Endodermal cell (in vitro differentiated cells): Measurements from ENCODE around the gene JMJD1C. TPM values are rescaled to one million over a fixed set of nuclear protein-coding genes. Genes with fewer than 3 reads are reported as not detected.

ENCODE experiments used
- DNase-seq: peaks from one replicate; pipeline ENCODE4 v3.0.0-alpha.2; 2017
- H3K27ac ChIP-seq: 2 replicates; pipeline ENCODE4 v1.5.1; 2013; ENCODE audit warnings: mild to moderate bottlenecking, low read depth, low read length, moderate library complexity
- H3K27me3 ChIP-seq: 2 replicates; pipeline ENCODE4 v1.6.1; 2013; ENCODE audit warnings: mild to moderate bottlenecking, low read length, moderate library complexity; ENCODE audit not compliant: insufficient read depth, control insufficient read depth, poor library complexity, severe bottlenecking
- H3K36me3 ChIP-seq: 2 replicates; pipeline ENCODE4 v1.7.0; 2013; ENCODE audit warnings: mild to moderate bottlenecking, low read length, moderate library complexity; ENCODE audit not compliant: control insufficient read depth, insufficient read depth
- H3K4me1 ChIP-seq: one replicate; pipeline ENCODE4 v1.7.0; 2013; ENCODE audit warnings: low read length; ENCODE audit not compliant: control insufficient read depth, insufficient read depth
- H3K4me3 ChIP-seq: 2 replicates; pipeline ENCODE4 v1.5.1; 2013; ENCODE audit warnings: mild to moderate bottlenecking, low read length, moderate library complexity
- H3K9ac ChIP-seq: 2 replicates; pipeline ENCODE4 v1.6.1; 2013; ENCODE audit warnings: mild to moderate bottlenecking, low read length, moderate library complexity; ENCODE audit not compliant: poor library complexity, severe bottlenecking; ENCODE audit errors: extremely low read depth
- H3K9me3 ChIP-seq: 2 replicates; pipeline ENCODE4 v1.6.1; 2013; ENCODE audit warnings: mild to moderate bottlenecking, low read length, moderate library complexity; ENCODE audit not compliant: control insufficient read depth
- H3K27ac Mint-ChIP-seq: 2 replicates; pipeline ENCODE4 v1.8.0; 2020; ENCODE audit warnings: mixed read lengths
- H3K27me3 Mint-ChIP-seq: 2 replicates; pipeline ENCODE4 v1.8.0; 2021; ENCODE audit warnings: mild to moderate bottlenecking, mixed read lengths; ENCODE audit not compliant: insufficient read depth
- H3K36me3 Mint-ChIP-seq: 2 replicates; pipeline ENCODE4 v1.8.0; 2020; ENCODE audit warnings: low read depth, mixed read lengths
- H3K4me1 Mint-ChIP-seq: 2 replicates; pipeline ENCODE4 v1.8.0; 2020; ENCODE audit warnings: mixed read lengths
- H3K4me3 Mint-ChIP-seq: 2 replicates; pipeline ENCODE4 v1.8.0; 2020; ENCODE audit warnings: mild to moderate bottlenecking, moderate library complexity, mixed read lengths
- H3K9me3 Mint-ChIP-seq: 2 replicates; pipeline ENCODE4 v1.8.0; 2020; ENCODE audit warnings: mild to moderate bottlenecking, mixed read lengths
- WGBS, 2 experiments: methylation state at CpG; one replicate each; pipeline versions ENCODE4 v1.1.5 to v1.1.7; 2013; ENCODE audit warnings: missing lambda C conversion rate in 2 of 2, mixed read lengths in 1 of 2; ENCODE audit not compliant: insufficient coverage in 1 of 2, insufficient read length in 1 of 2; 5-methylcytosine and 5-hydroxymethylcytosine counted together
- total RNA-seq, 2 donors: library from RNA; stranded (reverse); fragmentation: NEBNext Ultra II Directional in 1 of 2; extraction: Animal tissue kit (Norgen Biotek cat#: 25700) in 1 of 2; gene quantifications; 2 replicates in 1 of 2; 3 replicates in 1 of 2; pipeline ENCODE4 v1.2.1, GENCODE V29; 2021
- TF ChIP-seq, protein P1 (sequence below): fragments of 200-600 bp; sonication (generic); conservative IDR thresholded peaks from 2 replicates; pipeline ENCODE4 v1.5.0; 2021; ENCODE audit warnings: antibody characterized with exemption, mild to moderate bottlenecking

The JMJD1C gene
- total RNA-seq, 2 donors from 2014 or later, result 91.3 to 114 TPM

GRCh38 chr10:63337455-63338251 is 128.1 kb downstream of the JMJD1C start:
- no peaks in the 10 kb centered on the region for H3K27me3 Mint-ChIP-seq
- peaks cover 25% of the 10 kb centered on the region for H3K36me3 ChIP-seq
- no peaks in the 10 kb centered on the region for H3K9me3 ChIP-seq
- WGBS, 2 experiments, result 93 to 100% methylated on average over 1 to 2 of the region's 4 CpGs
- H3K4me1 ChIP-seq, result peaks cover 4% of the 10 kb centered on the region
- no peak overlapping the region for H3K27ac ChIP-seq
- H3K27me3 ChIP-seq, result no peaks in the 10 kb centered on the region
- no peak for DNase-seq
- TF ChIP-seq, protein P1, sequence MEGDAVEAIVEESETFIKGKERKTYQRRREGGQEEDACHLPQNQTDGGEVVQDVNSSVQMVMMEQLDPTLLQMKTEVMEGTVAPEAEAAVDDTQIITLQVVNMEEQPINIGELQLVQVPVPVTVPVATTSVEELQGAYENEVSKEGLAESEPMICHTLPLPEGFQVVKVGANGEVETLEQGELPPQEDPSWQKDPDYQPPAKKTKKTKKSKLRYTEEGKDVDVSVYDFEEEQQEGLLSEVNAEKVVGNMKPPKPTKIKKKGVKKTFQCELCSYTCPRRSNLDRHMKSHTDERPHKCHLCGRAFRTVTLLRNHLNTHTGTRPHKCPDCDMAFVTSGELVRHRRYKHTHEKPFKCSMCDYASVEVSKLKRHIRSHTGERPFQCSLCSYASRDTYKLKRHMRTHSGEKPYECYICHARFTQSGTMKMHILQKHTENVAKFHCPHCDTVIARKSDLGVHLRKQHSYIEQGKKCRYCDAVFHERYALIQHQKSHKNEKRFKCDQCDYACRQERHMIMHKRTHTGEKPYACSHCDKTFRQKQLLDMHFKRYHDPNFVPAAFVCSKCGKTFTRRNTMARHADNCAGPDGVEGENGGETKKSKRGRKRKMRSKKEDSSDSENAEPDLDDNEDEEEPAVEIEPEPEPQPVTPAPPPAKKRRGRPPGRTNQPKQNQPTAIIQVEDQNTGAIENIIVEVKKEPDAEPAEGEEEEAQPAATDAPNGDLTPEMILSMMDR, result no peak
- H3K36me3 Mint-ChIP-seq, result peaks cover 15% of the 10 kb centered on the region
- H3K27ac Mint-ChIP-seq, result peak overlapping the region; percentile 21
- H3K9ac ChIP-seq, result no peak overlapping the region
- no peak overlapping the region for H3K4me3 Mint-ChIP-seq
- H3K4me1 Mint-ChIP-seq, result peaks cover 5% of the 10 kb centered on the region
- H3K9me3 Mint-ChIP-seq, result no peaks in the 10 kb centered on the region
- no peak overlapping the region for H3K4me3 ChIP-seq

DNA sequence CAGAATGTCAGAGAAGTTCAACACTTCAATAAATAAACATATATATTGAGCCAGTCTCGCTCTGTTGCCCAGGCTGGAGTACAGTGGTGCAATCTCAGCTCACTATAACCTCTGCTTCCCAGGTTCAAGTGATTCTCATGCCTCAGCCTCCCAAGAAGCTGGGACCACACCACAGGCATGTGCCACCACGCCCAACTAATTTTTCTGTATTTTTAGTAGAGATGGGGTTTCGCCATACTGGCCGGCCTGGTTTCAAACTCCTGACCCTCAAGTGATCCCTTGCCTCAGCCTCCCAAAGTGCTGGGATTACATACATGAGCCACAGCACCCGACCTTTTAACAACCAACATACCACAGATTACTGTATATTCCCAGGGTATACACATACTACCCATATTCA is 134.2 kb downstream of the JMJD1C start:
- Mint-ChIP-seq H3K4me1 (peaks cover 9% of the 10 kb centered on the region), H3K36me3 (peaks cover 6% of the 10 kb centered on the region), H3K9me3 (no peaks in the 10 kb centered on the region), H3K27ac (no peak overlapping the region), H3K27me3 (no peaks in the 10 kb centered on the region), H3K4me3 (no peak overlapping the region)
- DNase-seq, result no peak
- WGBS, 2 experiments, result 82 to 91% methylated on average over 2 to 5 of the region's 5 CpGs
- Histone ChIP-seq H3K4me1 (peaks cover 4% of the 10 kb centered on the region), H3K4me3 (no peak overlapping the region), H3K27ac (no peak overlapping the region), H3K9ac (no peak overlapping the region), H3K27me3 (no peaks in the 10 kb centered on the region), H3K9me3 (no peaks in the 10 kb centered on the region), H3K36me3 (peaks cover 15% of the 10 kb centered on the region)
- TF ChIP-seq, protein P1, result no peak

DNA sequence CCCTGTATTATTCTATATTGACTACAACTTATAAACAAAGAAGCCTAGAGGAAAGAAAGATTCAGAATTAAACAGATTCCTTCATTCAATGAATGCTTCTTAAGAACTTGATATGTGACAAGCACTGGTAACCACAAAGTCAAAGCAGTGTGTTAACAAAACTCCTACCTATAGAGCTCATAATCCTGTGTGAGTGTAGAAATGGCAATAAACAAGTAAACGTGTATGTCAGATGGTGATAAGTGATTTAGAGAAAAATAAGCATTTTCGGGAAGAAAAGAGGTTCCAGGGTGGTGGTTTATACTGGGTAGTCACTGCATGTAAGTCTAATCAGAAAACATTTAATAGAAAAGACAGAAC is 141.3 kb downstream of the JMJD1C start:
- Mint-ChIP-seq H3K4me1 (peaks cover 38% of the 10 kb centered on the region), H3K4me3 (no peak overlapping the region), H3K27ac (peak overlapping the region; percentile 5), H3K27me3 (no peaks in the 10 kb centered on the region), H3K36me3 (no peaks in the 10 kb centered on the region), H3K9me3 (no peaks in the 10 kb centered on the region)
- Histone ChIP-seq H3K27ac (no peak overlapping the region), H3K27me3 (no peaks in the 10 kb centered on the region), H3K9me3 (no peaks in the 10 kb centered on the region), H3K36me3 (peaks cover 7% of the 10 kb centered on the region), H3K9ac (no peak overlapping the region), H3K4me3 (no peak overlapping the region), H3K4me1 (peaks cover 12% of the 10 kb centered on the region)
- no peak for DNase-seq
- TF ChIP-seq, protein P1, result no peak
- WGBS, 2 experiments, result 92 to 100% methylated on average over 2 of the region's 2 CpGs
